B cell (primary cell): ENCODE measurements around the gene DEAF1. TPM values are rescaled to one million over a fixed set of nuclear protein-coding genes. Genes with fewer than 3 reads are reported as not detected.

Experiments used
- ATAC-seq: fragments of 200-7000 bp; cut with Tn5 transposase; one replicate; pipeline ENCODE4 v1.10.0; 2021; ENCODE audit warnings: low read depth, mild to moderate bottlenecking, moderate number of reproducible peaks, moderate library complexity
- CTCF ChIA-PET: fragments of 350-600 bp; sonication (Branson Sonifier 250); formaldehyde crosslinking; loops from one replicate; lab custom pipeline; 2021; ENCODE audit warnings: antibody characterized with exemption, inconsistent platforms; lab: Charles Lee
- POLR2A ChIA-PET: fragments of 350-600 bp; sonication (Branson Sonifier 250); formaldehyde crosslinking; loops from one replicate; lab custom pipeline; 2021; ENCODE audit warnings: antibody characterized with exemption; lab: Charles Lee
- DNase-seq: peaks from one replicate; pipeline ENCODE4 v3.0.0; 2013
- H2AFZ ChIP-seq: 2 replicates; pipeline ENCODE4 v1.6.1; 2012; ENCODE audit warnings: mild to moderate bottlenecking, low read depth, low read length; ENCODE audit not compliant: insufficient read depth, poor library complexity, severe bottlenecking
- H3K27ac ChIP-seq, 2 donors: 1 replicate in 1 of 2; 2 replicates in 1 of 2; pipeline ENCODE4 v1.5.1; 2012 to 2013; ENCODE audit warnings: low read length in 2 of 2, mild to moderate bottlenecking in 2 of 2, moderate library complexity in 1 of 2
- H3K27me3 ChIP-seq, 4 experiments: fragments of 200-600 bp in 1 of 4; sonication (generic) in 1 of 4; replicated peaks in 1 of 4; 1 replicate in 2 of 4; 2 replicates in 2 of 4; pipeline versions ENCODE4 v1.6.1 to v1.7.0; 2013 to 2016; ENCODE audit warnings: low read length in 3 of 4, mild to moderate bottlenecking in 2 of 4, mixed read lengths in 1 of 4, moderate library complexity in 1 of 4; ENCODE audit not compliant: insufficient read depth in 4 of 4, control insufficient read depth in 3 of 4; ENCODE audit errors: control extremely low read depth in 1 of 4
- H3K36me3 ChIP-seq, 2 experiments: replicated peaks in 1 of 2; 1 replicate in 1 of 2; 2 replicates in 1 of 2; pipeline versions ENCODE4 v1.6.1 to v1.7.1; 2013; ENCODE audit warnings: low read length in 1 of 2; ENCODE audit not compliant: insufficient read depth in 2 of 2, control insufficient read depth in 1 of 2; ENCODE audit errors: control extremely low read depth in 1 of 2, extremely low read depth in 1 of 2
- H3K4me1 ChIP-seq, 2 donors: fragments of 200-600 bp in 1 of 2; sonication (generic) in 1 of 2; 1 replicate in 1 of 2; 2 replicates in 1 of 2; pipeline versions ENCODE4 v1.5.1 to v1.6.1; 2013 to 2017; ENCODE audit warnings: low read length in 2 of 2; ENCODE audit not compliant: control insufficient read depth in 2 of 2, insufficient read depth in 2 of 2
- H3K4me2 ChIP-seq: replicated peaks from 2 replicates; pipeline ENCODE3; 2012; ENCODE audit warnings: mild to moderate bottlenecking, low read depth, low read length; ENCODE audit not compliant: poor library complexity, severe bottlenecking
- H3K4me3 ChIP-seq, 5 experiments: fragments of 200-600 bp in 1 of 5; sonication (generic) in 1 of 5; 1 replicate in 3 of 5; 2 replicates in 2 of 5; pipeline versions ENCODE4 v1.5.1 to v1.7.0; 2011 to 2016; ENCODE audit warnings: low read length in 4 of 5, mild to moderate bottlenecking in 4 of 5, low read depth in 2 of 5, control low read depth in 1 of 5, moderate library complexity in 1 of 5; ENCODE audit not compliant: insufficient read depth in 1 of 5; ENCODE audit errors: control extremely low read depth in 1 of 5, extremely low read depth in 1 of 5
- H3K79me2 ChIP-seq: fragments of 200-600 bp; sonication (generic); one replicate; pipeline ENCODE4 v1.6.0; 2016; ENCODE audit warnings: low read length; ENCODE audit not compliant: control insufficient read depth, insufficient read depth
- H3K9ac ChIP-seq: fragments of 200-600 bp; sonication (generic); 2 replicates; pipeline ENCODE4 v1.6.1; 2017; ENCODE audit warnings: mild to moderate bottlenecking, low read length, moderate library complexity
- H3K9me3 ChIP-seq, 3 donors: one replicate each; pipeline versions ENCODE4 v1.6.1 to v1.7.1; 2013; ENCODE audit warnings: low read length in 2 of 3; ENCODE audit not compliant: control insufficient read depth in 2 of 3, insufficient read depth in 1 of 3; ENCODE audit errors: control extremely low read depth in 1 of 3
- H4K20me1 ChIP-seq: 2 replicates; pipeline ENCODE4 v1.6.0; 2012; ENCODE audit warnings: mild to moderate bottlenecking, low read length; ENCODE audit not compliant: insufficient read depth, control insufficient read depth, poor library complexity, severe bottlenecking
- H3K27ac Mint-ChIP-seq: one replicate; pipeline ENCODE4 v1.8.0; 2021; ENCODE audit warnings: mixed read lengths
- H3K27me3 Mint-ChIP-seq: one replicate; pipeline ENCODE4 v1.8.0; 2021; ENCODE audit warnings: mixed read lengths
- H3K4me1 Mint-ChIP-seq: one replicate; pipeline ENCODE4 v1.8.0; 2021; ENCODE audit warnings: mixed read lengths
- H3K4me3 Mint-ChIP-seq: one replicate; pipeline ENCODE4 v1.8.0; 2021; ENCODE audit warnings: mixed read lengths
- H3K9me3 Mint-ChIP-seq: one replicate; pipeline ENCODE4 v1.8.0; 2022; ENCODE audit warnings: mixed read lengths; ENCODE audit not compliant: insufficient read depth
- EZH2 ChIP-seq: IDR thresholded peaks from 2 replicates; pipeline ENCODE4 v1.6.1; 2012; ENCODE audit warnings: borderline replicate concordance, low read depth, mild to moderate bottlenecking, moderate library complexity, low read length; ENCODE audit not compliant: insufficient read depth, poor library complexity, severe bottlenecking
- WGBS: methylation state at CpG from one replicate; pipeline ENCODE4 v1.1.5; 2013; ENCODE audit warnings: missing lambda C conversion rate; ENCODE audit not compliant: insufficient coverage; 5-methylcytosine and 5-hydroxymethylcytosine counted together
- intact Hi-C: fragments of 100-400 bp; cut with micrococcal nuclease; formaldehyde crosslinking; loops from one replicate; pipeline ENCODE4 v1.10.0; 2022
- polyA plus RNA-seq: library from polyadenylated mRNA; depleted of rRNA; stranded (reverse); fragments of >200 nt; gene quantifications from 2 replicates; pipeline ENCODE4 v1.2.3, GENCODE V29; 2012
- total RNA-seq, 2 donors: library from RNA; stranded (reverse); fragments of 120-200 nt in 1 of 2; gene quantifications; 1 replicate in 1 of 2; 2 replicates in 1 of 2; pipeline versions ENCODE4 v1.2.3 to v1.2.4, GENCODE V29; 2013 to 2022
- TF ChIP-seq, protein P1 (sequence below): fragments of 200-600 bp; IDR thresholded peaks from one replicate; pipeline ENCODE4 v1.8.0; 2022; ENCODE audit warnings: antibody characterized with exemption, mild to moderate bottlenecking

The DEAF1 gene
- total and polyA plus RNA-seq, 2 donors (not counting 1 experiment from before 2014, with no cell fraction given), result 31.8 to 53.6 TPM

DNA sequence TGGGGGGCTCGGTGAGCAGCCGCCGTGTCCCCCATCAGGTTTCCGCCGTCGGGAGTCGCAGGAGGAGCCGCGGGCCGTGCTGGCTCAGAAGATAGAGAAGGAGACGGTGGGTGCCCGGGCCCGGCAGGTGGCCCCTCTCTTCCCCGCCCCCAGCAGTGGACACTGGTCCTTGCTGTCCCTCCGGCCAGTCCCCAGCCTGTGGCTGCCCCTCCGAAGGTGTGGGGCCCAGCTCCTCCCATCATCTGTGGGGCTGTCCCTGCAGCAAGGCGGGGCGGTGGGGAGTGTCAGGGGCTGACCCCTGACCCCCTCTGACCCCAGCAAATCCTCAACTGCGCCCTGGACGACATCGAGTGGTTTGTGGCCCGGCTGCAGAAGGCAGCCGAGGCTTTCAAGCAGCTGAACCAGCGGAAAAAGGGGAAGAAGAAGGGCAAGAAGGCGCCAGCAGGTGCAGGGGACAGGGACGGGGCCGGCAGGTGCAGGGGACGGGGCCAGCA is 26.3 kb upstream of the DEAF1 start:
- POLR2A ChIA-PET, result interaction anchor here (0.6 to 8.2 kb wide), 4 partner anchors 26 to 166 kb away, joined by 4 to 105 read pairs (median 8); partner anchors contain the start of genes DEAF1, PHRF1 and TMEM80

More for the DNA sequence above, 26.3 kb upstream of the DEAF1 start:
- 7% methylated on average over 28 of the region's 28 CpGs for WGBS
- Histone ChIP-seq H3K79me2 (no peaks in the 10 kb centered on the region), H3K27me3 (peaks cover 0 to 32% (median 4%) of the 10 kb centered on the region in 4 experiments), H3K36me3 (no peaks in the 10 kb centered on the region), H3K4me2 (peak overlapping the region; percentile 99), H3K4me1 (peaks cover 25 to 37% of the 10 kb centered on the region in 2 donors), H4K20me1 (no peaks in the 10 kb centered on the region), H3K4me3 (peak overlapping the region in 4 of 5 experiments; percentile 40 to 65 (median 51)), H3K9me3 (no peaks in the 10 kb centered on the region), H2AFZ (peak overlapping the region; percentile 80), H3K9ac (peak overlapping the region; percentile 74), H3K27ac (peak overlapping the region in 1 of 2 donors; percentile 59)
- TF ChIP-seq EZH2, result no peak
- TF ChIP-seq, protein P1, sequence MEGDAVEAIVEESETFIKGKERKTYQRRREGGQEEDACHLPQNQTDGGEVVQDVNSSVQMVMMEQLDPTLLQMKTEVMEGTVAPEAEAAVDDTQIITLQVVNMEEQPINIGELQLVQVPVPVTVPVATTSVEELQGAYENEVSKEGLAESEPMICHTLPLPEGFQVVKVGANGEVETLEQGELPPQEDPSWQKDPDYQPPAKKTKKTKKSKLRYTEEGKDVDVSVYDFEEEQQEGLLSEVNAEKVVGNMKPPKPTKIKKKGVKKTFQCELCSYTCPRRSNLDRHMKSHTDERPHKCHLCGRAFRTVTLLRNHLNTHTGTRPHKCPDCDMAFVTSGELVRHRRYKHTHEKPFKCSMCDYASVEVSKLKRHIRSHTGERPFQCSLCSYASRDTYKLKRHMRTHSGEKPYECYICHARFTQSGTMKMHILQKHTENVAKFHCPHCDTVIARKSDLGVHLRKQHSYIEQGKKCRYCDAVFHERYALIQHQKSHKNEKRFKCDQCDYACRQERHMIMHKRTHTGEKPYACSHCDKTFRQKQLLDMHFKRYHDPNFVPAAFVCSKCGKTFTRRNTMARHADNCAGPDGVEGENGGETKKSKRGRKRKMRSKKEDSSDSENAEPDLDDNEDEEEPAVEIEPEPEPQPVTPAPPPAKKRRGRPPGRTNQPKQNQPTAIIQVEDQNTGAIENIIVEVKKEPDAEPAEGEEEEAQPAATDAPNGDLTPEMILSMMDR, result no peak
- CTCF ChIA-PET, result interaction anchor here (1.0 to 8.2 kb wide), 9 partner anchors 17 to 185 kb away, joined by 3 to 104 read pairs (median 5); partner anchors contain the start of genes DEAF1, HRAS, IRF7 and TMEM80
- ATAC-seq (peak; percentile 34), DNase-seq (peak; percentile 74)
- peak overlapping the region; percentile 90 for H3K4me3 Mint-ChIP-seq
- intact Hi-C loops, result loop anchor here (5.0 to 10.0 kb wide), 2 partner anchors 106 to 184 kb away; partner anchors contain the start of genes HRAS, IRF7 and LRRC56
- H3K27ac Mint-ChIP-seq, result peak overlapping the region; percentile 81
- H3K9me3 Mint-ChIP-seq, result no peaks in the 10 kb centered on the region
- peaks cover 8% of the 10 kb centered on the region for H3K27me3 Mint-ChIP-seq
- H3K4me1 Mint-ChIP-seq, result peaks cover 29% of the 10 kb centered on the region
